ENCODE data around the gene DBN1.
"Not testable (repeated sequence)": the region's sequence is repeated elsewhere in the genome, so short reads cannot be mapped to it uniquely, and the experiment has no call there.

Gene DBN1

DNA sequence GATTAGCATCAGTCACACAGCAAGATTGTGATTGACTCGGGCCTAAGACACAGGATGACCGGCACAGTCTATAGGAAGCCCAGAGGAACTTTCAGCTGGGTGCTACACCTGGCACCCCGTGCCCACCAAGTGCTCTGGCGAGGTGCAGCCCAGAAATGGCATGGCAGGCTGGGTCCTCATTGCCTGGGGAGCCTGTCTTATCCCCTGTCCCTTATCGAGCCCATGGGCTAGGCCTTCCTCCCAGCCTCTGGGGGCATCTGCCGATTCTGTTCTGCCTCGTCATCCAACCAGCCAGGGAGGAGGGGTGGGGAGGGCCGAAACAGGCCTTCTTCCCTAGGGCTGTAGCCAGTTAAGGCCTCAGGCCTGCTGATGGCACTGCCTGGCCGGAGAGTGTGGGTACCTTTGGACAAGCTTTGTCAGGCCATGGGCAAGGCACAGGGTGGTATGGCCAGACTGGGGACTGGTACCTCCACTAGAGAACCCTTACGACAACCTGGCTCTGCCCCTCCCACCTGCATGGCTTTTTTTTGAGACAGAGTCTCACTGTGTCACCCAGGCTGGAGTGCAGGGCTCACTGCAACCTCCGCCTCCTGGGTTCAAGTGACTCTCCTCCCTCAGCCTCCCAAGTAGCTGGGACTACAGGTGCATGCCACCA, 45.4 kb downstream of the DBN1 start:
- peak in 1 of 2 donors; percentile 44 for DNase-seq

GRCh38 chr5:177427211-177427822, 46.1 kb downstream of the DBN1 start:
- no peak for DNase-seq

DNA sequence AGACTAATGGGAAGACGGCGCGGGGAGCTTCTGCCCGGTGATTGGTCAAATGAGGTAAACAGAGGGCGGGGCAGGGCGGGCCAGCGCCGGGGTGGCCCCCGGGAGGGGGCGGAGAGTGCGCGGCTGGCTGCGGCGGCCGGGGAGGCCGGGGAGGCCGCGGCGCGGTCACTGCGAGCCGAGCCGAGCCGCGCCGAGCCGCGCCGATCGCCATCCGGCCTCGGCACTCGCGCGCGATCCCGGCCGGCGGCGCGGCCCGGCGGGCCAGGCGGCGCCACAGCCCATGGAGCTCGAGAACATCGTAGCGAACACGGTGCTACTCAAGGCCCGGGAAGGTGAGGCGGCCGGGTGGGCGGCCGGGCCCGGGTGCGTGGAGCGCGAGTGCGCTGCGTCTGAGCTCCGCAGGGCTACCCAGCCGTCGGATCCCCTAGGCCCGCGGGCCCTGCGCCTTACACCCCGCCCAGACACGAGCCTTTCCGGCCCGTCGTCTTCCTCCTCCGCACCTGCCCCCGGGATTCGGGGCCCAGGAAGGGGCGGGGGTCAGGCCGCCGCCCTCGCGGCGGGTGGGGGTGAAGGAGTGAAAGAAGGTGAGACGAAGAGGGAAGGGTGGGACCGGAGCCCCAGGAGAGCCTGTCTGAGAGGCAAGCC, 46.7 kb downstream of the DBN1 start, which contains the start of gene GRK6:
GRK6 (plus strand) TSS at position 111 of the 645 bp plus-strand sequence; CDS start at position 281, 170 bp downstream.
- peak; percentile 76 to 79 for DNase-seq

- DNase-seq, result peak; percentile 100
Measured at GRCh38 chr5:177425801-177426565, 47.5 kb downstream of the DBN1 start.

- DNase-seq, result no peak
Measured at GRCh38 chr5:177425196-177425800, 48.1 kb downstream of the DBN1 start.

GRCh38 chr5:177423671-177424070, 49.8 kb downstream of the DBN1 start:
- DNase-seq, result no peak

DNA sequence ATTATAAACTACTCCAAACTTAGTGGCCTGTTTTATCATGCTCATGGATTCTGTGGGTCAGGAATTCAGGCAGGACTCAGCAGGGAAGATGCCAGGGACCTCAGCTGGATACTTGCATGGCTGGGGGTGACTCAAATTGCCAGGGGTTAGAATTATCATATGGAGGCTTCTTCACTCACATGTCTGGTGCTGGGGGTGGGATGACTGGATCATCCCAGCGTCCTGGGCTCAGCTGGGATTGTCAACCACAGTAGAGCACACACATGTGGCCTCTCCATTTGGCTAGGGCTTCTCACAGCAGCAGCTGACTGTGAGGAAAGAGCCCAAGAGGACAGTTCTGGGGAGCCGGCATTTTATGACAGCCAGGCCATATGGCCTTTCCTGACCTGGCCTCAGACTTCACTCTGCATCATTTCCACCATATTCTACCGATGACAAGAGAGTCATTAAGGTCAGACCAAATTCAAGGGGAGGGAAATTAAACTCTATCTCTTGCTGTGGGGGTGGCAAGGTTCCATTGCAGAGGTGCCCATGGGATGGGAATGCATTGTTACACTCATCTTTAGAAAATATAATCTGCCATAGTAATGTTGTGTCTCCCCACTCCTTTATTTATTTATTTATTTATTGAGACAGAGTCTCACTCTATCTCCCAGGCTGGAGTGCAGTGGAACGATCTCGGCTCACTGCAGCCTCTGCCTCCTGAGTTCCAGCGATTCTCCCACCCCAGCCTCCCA, 52.2 kb downstream of the DBN1 start:
- DNase-seq, result no peak

DNA sequence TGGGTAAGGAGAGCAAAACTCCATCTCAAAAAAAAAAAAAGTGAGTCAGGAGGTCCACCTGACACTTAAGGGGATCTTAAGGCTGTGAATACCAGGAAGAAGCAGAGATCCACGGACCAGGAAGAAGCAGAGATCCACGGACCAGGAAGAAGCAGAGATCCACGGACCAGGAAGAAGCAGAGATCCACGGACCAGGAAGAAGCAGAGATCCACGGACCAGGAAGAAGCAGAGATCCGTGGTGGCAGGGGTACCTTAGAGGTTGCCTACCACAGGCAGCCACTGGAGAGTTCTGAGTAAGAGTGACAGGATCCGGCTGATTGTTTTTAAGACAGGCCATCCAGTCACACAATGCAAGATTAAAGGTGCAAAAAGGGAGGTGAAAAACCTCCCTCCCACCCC, 53.0 kb downstream of the DBN1 start:
- not testable (repeated sequence) for DNase-seq

GRCh38 chr5:177419046-177419445, 54.4 kb downstream of the DBN1 start:
- DNase-seq, result no peak

DNA sequence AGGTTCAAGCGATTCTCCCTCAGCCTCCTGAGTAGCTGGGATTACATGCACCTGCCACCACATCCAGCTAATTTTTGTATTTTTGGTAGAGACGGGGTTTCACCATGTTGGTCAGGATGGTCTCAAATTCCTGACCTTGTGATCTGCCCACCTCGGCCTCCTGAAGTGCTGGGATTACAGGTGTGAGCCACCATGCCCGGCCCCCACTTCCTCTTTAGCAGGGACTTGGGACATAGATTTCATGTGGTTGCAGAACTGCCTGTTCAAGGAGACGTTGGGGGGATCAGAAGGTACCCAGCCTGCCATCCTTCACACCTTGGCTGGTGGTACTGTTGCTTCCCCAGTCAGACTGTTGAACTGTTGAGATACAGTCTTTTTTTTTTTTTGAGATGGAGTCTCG, 56.4 kb downstream of the DBN1 start:
- not testable (repeated sequence) for DNase-seq

DNA sequence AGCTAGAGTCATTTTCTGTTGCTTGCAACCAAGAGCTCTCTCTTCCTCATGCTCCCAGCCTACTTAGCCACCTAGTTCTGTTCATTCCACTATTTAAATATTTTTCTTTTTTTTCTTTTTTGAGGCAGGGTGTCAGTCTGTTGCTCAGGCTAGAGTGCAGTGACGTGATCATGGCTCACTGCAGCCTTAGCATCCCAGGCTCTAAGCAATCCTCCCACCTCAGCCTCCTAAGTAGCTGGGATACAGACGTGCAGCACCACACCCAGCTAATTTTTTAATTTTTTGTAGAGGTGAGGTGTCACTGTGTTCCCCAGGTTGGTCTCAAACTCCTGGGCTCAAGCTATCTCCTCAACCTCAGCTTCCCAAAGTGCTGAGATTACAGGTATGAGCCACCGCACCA, 59.0 kb downstream of the DBN1 start:
- DNase-seq, result no peak

DNA sequence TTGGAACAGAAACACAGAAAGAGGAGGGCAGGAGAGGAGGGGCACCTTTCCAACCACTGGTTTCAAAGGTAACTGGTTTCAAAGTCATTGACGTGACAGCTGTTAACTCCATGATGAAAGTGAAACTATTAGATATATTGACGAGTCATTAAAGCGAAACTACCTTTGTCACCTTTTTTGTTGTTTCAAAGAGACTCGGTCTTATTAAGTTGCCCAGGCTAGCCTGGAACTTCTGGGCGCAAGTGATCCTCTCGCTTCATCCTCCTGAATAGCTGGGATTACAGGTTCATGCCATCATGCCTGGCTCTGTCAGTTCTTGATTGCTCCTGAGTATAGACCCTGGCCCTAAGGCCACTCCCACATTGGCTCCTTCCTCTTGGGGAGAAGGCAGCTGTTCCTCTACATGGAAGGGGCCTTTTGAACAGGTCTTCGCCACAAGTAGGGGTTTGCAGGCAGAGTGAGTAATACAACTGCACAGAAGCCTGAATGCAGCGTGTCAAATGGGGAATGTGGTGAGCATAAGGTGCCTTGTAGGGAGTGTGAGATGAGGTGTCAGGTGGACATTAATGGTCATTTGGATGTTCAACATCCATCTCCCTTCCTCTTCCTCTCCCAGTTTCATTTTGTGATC, 60.7 kb downstream of the DBN1 start:
- DNase-seq, result peak in 1 of 2 donors; percentile 81

- no peak for DNase-seq
Measured at GRCh38 chr5:177410575-177410974, 62.9 kb downstream of the DBN1 start.

DNA sequence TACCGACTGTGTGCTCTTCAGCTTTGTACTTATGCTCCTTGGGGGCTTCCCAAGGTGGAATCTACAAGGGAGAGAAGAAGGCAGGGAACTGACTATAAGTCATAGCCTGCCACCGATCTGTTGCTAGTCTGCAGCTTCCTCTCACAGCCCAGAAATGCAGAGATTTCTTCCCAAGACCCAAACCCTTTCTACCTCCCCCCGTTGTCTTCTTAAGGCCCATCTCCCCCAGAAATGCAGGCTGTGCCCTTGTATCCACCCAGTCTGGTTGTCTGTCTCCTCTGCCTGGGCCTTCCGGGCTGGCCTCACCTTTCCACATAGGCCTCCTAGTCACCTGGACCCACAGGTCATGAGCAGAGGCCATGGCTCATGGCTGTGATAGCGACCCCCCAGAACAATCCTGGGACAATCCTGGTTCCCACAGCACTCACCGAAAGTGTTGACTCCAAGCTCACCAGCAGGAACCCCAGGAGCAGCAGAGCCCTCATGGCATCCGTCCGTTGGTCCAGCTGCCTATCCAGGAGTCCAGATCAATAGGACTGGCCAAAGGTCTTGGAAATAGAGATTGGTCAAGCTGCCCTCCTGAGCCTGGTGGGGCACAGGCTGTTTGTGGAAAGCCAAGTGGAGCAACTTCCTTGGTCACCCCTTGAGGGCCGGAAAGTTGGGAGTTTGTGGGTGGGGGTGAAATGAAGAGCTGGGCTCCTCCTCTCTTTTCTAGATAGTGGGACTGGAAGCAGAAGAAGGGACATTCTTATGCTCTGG, 64.2 kb downstream of the DBN1 start, which contains the start of gene F12:
F12 (minus strand) TSS at position 522 of the 759 bp plus-strand sequence; CDS start at position 485, 37 bp downstream.
- no peak for DNase-seq
